IPS DF 19.7 (cell line): Measurements from ENCODE around the gene UBE2S.
"Not testable (repeated sequence)": the region's sequence is repeated elsewhere in the genome, so short reads cannot be mapped to it uniquely, and the experiment has no call there.

Experiments used
- DNase-seq: peaks from one replicate; pipeline ENCODE4 v3.0.0-alpha.2; 2013; ENCODE audit warnings: low read depth, low spot score

The UBE2S gene

GRCh38 chr19:55440411-55441105 is 33.0 kb upstream of the UBE2S start:
- DNase-seq = no peak

GRCh38 chr19:55439052-55439451 is 31.5 kb upstream of the UBE2S start:
- no peak for DNase-seq

- DNase-seq = no peak
These were observed 29.8 kb upstream of the UBE2S start for GRCh38 chr19:55437410-55437809.

GRCh38 chr19:55436847-55437246 is 29.3 kb upstream of the UBE2S start:
- no peak for DNase-seq

- no peak for DNase-seq
These were observed 27.4 kb upstream of the UBE2S start for GRCh38 chr19:55435020-55435419.

- DNase-seq = no peak
These were observed 26.9 kb upstream of the UBE2S start for GRCh38 chr19:55434356-55434919.

GRCh38 chr19:55433292-55433691 is 25.7 kb upstream of the UBE2S start:
- no peak for DNase-seq

- no peak for DNase-seq
These were observed 24.8 kb upstream of the UBE2S start for GRCh38 chr19:55432241-55432959.

- DNase-seq = no peak
These were observed 23.6 kb upstream of the UBE2S start for GRCh38 chr19:55431183-55431582.

GRCh38 chr19:55426042-55426441 is 18.5 kb upstream of the UBE2S start:
- no peak for DNase-seq

GRCh38 chr19:55424518-55424917 is 16.9 kb upstream of the UBE2S start:
- no peak for DNase-seq

GRCh38 chr19:55423225-55424005 is 15.8 kb upstream of the UBE2S start:
- DNase-seq = no peak

GRCh38 chr19:55421281-55421680 is 13.7 kb upstream of the UBE2S start:
- not testable (repeated sequence) for DNase-seq

- no peak for DNase-seq
These were observed 12.1 kb upstream of the UBE2S start for GRCh38 chr19:55419624-55420236.

- DNase-seq = no peak
These were observed 11.5 kb upstream of the UBE2S start for GRCh38 chr19:55419103-55419502.

GRCh38 chr19:55418185-55418584 is 10.6 kb upstream of the UBE2S start:
- no peak for DNase-seq

GRCh38 chr19:55410168-55410567 is 2.6 kb upstream of the UBE2S start:
- DNase-seq = no peak

- DNase-seq = not testable (repeated sequence)
These were observed 1.6 kb upstream of the UBE2S start for GRCh38 chr19:55409179-55409578.

- DNase-seq = no peak
These were observed 915 bp upstream of the UBE2S start for GRCh38 chr19:55408533-55408872.

- peak; percentile 99 for DNase-seq
These were observed 378 bp upstream of the UBE2S start for GRCh38 chr19:55407800-55408532.
